GM18870 (cell line): Measurements from ENCODE around the gene RECK.
"Not testable (repeated sequence)": the region's sequence is repeated elsewhere in the genome, so short reads cannot be mapped to it uniquely, and the experiment has no call there.

Experiments used
- ATAC-seq: cut with Tn5 transposase; IDR thresholded peaks from one replicate; pipeline ENCODE4 v1.9.1; 2021; ENCODE audit warnings: moderate library complexity; ENCODE audit not compliant: unreplicated experiment

The RECK gene

GRCh38 chr9:36036780-36037548 lies at the start of gene RECK:
Gene RECK (plus strand): TSS chr9:36036913. CDS start chr9:36036999, 86 bp downstream.
- peak; percentile 45 for ATAC-seq

DNA sequence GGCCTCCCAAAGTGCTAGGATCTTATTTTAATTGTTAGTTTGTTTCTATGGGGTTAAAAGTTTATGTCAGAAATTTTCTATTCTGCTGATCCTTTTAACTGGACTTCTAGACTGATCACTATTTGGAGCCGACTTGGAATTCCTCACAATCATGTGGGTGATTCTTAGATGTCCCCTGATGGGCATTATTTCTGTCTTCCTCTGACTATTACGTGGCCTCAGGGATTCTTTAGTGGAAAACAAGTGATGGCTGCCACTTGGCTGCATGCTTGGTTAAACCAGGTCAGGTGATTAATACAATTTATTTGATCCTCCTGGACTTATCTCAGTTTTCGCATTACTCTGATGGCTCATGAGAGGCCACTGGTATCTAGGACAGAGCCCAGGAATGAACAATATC lies 46.6 kb upstream of the RECK start:
- no peak for ATAC-seq

DNA sequence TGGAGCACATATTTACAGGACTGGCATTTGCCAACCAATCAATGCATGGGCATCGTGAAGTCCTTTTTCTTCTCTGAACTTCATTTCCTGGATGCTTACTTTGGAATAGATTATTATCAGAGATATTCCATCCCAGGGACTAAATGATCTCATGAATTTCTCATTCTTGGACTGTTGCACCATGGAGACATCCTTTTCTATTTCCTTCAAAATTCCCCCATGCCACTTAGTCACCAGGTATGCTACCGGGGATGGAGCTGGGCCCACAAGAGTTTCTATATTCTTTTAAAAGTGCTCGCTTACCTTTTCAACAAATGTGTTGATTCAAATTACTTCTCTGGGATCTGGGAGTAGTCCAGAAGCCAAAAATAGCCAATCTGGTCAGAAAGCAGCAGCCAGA lies 43.6 kb upstream of the RECK start:
- ATAC-seq, result not testable (repeated sequence)

DNA sequence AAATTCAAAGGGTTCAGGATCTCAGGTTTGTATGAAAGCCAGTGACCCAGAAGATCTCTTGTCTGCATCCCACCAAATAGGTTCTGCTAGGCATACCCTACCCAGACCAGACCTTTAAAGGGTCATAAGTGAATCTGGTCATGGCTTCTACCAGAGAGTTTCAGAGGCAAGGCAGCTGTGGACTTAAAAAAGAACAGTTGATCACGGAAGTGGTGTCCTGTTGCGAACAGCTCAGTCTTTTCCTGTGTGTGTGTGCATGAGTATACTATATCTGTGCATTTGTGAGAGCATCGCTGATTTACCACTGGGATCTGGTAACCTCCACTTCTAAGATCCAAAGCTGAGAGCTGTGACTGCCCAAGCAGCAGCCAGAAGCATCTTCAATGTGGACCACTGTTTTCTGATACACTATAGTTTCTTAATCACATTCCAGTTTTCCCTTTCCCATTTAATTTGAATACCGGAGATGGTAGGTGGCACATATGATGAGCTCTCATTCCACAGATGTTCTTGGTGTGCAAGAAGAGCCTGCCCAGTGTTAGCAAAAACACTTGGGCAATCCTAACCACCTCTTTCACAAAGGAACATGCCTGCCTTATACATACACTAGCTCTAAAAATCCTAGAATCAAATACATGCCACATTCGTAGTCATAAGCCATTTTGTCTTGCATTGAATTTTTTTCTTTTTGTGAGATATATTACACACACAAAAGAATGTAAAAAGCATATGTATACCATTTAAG lies 42.6 kb upstream of the RECK start:
- ATAC-seq, result no peak

DNA sequence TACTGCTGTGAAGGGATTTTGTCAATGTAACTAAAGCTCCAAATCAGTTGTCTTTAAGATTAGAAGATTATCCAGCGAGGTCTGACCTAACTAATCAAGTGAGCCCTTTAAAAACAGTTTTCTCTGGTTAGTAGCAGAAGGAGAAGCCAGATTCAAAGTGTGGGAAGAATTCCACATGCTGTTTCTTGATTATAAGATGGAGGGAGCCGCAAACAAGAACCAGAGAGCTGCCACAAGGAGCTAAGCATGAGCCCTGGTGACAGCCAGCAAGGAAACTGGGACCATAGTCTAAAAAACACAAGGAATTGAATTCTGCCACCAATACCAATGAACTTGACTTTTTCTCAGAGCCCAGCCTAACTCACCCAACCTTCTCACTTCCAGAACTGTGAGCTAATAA lies 41.8 kb upstream of the RECK start:
- no peak for ATAC-seq

DNA sequence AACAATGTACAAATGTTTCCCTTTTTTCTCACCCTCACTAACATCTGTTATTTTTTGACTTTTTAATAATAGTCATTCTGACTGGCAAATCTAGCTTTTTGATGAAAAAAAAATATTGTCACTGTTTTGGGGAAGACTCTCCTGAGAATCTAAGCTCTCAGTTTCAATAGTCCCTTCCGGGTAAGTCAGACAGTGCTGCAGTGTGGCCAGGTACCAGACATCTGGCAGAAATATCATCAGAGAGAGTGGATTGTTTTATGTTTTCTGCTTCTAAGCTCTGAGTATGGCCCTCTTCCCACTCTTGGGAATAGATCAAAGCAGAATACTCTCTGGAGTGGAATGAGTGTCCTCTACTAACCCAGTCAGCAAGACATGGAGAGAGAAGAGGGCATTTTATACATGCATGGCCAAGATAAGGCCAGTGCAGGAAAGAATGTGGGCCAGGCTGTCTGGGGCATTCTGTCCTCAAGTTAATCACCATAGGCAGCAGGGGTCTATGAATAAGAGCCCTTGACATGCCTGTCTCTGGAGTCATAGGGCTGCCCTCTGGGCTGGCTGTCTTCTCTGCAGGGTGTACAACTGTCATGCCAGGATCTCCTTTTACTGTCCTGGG lies 40.2 kb upstream of the RECK start:
- ATAC-seq, result no peak

- ATAC-seq, result not testable (repeated sequence)
Observed at GRCh38 chr9:35997016-35997415, 39.7 kb upstream of the RECK start.

- no peak for ATAC-seq
Observed at GRCh38 chr9:35998333-35998732, 38.4 kb upstream of the RECK start.

DNA sequence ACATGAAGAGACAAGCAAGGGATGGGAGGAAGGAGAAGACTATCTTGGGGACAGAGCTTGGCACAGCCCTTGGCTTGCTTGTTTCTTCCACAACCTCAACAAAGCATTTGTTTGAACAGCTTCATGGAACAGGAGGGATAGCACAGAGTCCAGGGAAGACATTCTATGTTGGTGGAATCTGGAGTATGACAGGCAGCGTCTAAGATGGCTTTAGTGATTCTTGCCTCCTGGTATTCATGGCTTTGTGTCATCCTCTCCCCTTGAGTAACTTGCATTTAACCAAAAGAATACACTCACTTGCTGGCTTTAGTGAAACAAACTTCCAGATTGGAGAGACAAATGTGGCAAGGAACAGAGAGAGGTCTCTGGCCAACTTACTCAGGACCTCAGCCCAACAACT lies 30.8 kb upstream of the RECK start:
- no peak for ATAC-seq

DNA sequence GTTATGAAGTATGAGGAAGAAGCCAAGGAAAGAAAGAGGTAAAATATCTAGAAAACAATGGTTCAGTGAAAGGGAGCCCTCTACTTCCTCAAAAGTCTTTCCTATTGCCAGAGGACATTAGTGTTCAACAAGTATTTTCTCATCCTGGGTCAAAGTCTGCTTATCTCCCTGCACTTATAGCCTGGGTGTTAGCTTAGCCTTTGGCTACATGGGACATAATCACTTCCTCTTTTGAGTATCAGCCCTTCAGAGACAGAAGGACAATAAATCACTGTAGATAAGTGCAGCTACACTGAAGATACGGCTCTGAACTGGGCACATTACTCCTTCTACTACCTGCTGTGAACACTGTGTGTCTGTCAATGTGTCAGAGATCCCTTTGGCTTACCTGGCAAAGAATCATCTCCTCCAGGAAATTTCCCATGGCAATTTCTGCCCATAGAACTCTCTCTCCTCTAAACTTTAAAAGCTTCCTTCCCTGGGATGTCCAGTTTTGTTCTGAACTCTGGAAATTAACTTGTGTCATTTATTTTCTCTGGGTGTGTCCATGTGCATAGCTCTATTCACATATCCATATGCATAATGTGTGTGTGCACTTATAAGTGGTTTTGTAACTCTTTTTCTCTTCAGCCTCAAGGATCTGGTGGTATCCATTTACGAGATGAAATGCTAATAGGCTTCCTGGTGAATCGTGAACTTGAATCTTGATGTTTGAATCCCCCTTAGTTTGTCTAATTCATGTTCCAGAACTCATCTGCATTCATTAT lies 30.0 kb upstream of the RECK start:
- ATAC-seq, result no peak

DNA sequence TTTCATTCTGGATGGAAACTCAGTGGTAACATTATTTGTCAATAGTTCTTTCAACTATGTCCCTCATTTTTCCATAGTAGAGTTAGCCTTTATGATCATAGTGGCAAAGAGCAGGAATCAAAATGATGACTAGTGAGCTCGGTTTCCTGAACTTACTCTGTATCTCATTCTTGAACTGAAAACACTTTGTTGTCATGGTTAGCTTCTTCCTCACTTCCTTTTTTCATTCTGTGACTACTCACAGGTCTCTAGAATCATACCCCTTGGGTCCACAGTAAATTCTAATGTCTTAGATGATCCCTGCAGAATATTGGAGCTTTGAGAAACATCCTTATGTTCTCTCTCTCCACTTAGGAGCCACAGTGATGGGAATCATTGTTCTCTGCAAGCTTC lies 29.4 kb upstream of the RECK start:
- ATAC-seq, result peak; percentile 69

- ATAC-seq, result no peak
Observed at GRCh38 chr9:36007852-36008251, 28.9 kb upstream of the RECK start.

DNA sequence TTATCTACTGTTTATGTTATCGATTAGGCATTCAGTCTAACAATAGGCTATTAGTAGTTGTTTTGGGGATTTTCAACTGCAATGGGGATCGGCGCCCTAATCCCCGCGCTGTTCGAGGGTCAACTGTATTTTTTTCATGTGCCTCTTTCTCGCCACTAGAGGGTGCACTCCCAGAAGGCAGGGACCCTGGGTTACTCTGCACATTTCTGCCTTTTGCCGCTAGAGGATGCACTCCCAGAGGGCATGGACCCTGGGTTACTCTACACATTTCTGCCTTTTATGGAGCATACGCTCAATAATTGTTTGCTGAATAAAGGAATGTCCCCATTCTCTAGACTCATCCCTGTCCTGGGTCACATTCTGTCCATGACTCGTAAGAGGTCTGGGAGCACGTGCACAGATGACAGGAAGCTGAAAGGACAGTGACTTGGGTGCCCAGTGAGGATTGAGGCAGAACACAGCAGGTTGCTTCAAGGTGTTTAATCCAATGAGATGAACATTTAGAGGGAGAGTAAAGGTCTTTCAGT lies 27.9 kb upstream of the RECK start:
- no peak for ATAC-seq

- no peak for ATAC-seq
Observed at GRCh38 chr9:36011379-36011778, 25.3 kb upstream of the RECK start.

- ATAC-seq, result no peak
Observed at GRCh38 chr9:36017278-36017677, 19.4 kb upstream of the RECK start.

GRCh38 chr9:36018129-36018528 lies 18.6 kb upstream of the RECK start:
- no peak for ATAC-seq

GRCh38 chr9:36018891-36019720 lies 17.6 kb upstream of the RECK start:
- ATAC-seq, result no peak

DNA sequence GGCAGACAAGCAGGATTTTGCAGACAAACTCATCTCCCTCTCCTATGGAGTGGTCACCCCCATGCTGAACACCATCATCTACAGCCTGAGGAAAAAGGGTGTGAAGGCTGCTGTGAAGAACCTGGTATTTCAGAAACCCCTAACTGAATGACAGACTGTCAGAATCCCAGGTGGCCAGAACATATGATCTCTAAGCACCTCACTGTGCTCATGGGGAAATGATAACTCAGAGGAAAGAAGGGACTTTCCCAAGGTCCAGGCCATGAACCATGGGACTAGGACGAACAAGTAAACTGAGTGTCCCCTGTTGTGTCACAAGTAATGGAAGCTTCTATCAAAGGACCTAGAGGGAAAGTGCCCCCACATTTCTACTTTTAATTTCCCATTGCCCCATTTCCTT lies 14.7 kb upstream of the RECK start:
- ATAC-seq, result no peak

GRCh38 chr9:36023260-36024048 lies 13.3 kb upstream of the RECK start:
- ATAC-seq, result no peak
